RWPE2 (cell line): ENCODE data around the gene ARID3A.

ENCODE experiments used
- ATAC-seq: fragments of 200-7000 bp; cut with Tn5 transposase; 3 replicates; pipeline ENCODE4 v1.9.1; 2021; ENCODE audit warnings: low read depth
- DNase-seq: peaks from one replicate; pipeline ENCODE4 v3.0.0-alpha.2; 2020; ENCODE audit warnings: low spot score
- H3K27ac ChIP-seq: fragments of 450-650 bp; 2 replicates; pipeline ENCODE4 v1.5.1; 2017; ENCODE audit warnings: mild to moderate bottlenecking; ENCODE audit not compliant: poor library complexity, severe bottlenecking
- H3K27me3 ChIP-seq: fragments of 250-450 bp; sonication (Bioruptor Pico); 2 replicates; pipeline ENCODE4 v1.5.1; 2021; ENCODE audit warnings: mild to moderate bottlenecking, moderate library complexity; ENCODE audit not compliant: insufficient read depth, poor library complexity, severe bottlenecking
- H3K36me3 ChIP-seq: fragments of 250-450 bp; sonication (Bioruptor Pico); 2 replicates; pipeline ENCODE4 v1.5.1; 2020; ENCODE audit warnings: low read depth, mild to moderate bottlenecking, moderate library complexity
- H3K4me1 ChIP-seq: fragments of 250-450 bp; sonication (Bioruptor Pico); 2 replicates; pipeline ENCODE4 v1.5.1; 2021; ENCODE audit warnings: mild to moderate bottlenecking, moderate library complexity; ENCODE audit not compliant: insufficient read depth, poor library complexity, severe bottlenecking
- H3K4me3 ChIP-seq: fragments of 250-450 bp; sonication (Bioruptor Pico); 2 replicates; pipeline ENCODE4 v1.5.1; 2021; ENCODE audit warnings: mild to moderate bottlenecking, moderate library complexity; ENCODE audit not compliant: severe bottlenecking
- H3K9me3 ChIP-seq: fragments of 250-450 bp; sonication (Bioruptor Pico); 2 replicates; pipeline ENCODE4 v1.5.1; 2021; ENCODE audit warnings: mild to moderate bottlenecking, moderate library complexity; ENCODE audit not compliant: severe bottlenecking
- CTCF ChIP-seq: fragments of 450-650 bp; IDR thresholded peaks from one replicate; pipeline ENCODE4 v1.5.1; 2017; ENCODE audit warnings: mild to moderate bottlenecking, moderate library complexity; ENCODE audit not compliant: poor library complexity, severe bottlenecking

ARID3A gene

GRCh38 chr19:1003283-1003682 is 77.4 kb downstream of the ARID3A start:
- no peaks in the 10 kb centered on the region for H3K36me3 ChIP-seq
- peaks cover 27% of the 10 kb centered on the region for H3K27me3 ChIP-seq
- ATAC-seq (no peak), DNase-seq (no peak)
- no peaks in the 10 kb centered on the region for H3K9me3 ChIP-seq
- H3K27ac ChIP-seq = no peak overlapping the region
- no peaks in the 10 kb centered on the region for H3K4me1 ChIP-seq
- no peak overlapping the region for H3K4me3 ChIP-seq
- no peak for TF ChIP-seq CTCF

GRCh38 chr19:1004204-1004802 is 78.5 kb downstream of the ARID3A start:
- H3K27ac ChIP-seq = no peak overlapping the region
- ATAC-seq = no peak
- H3K4me3 ChIP-seq = no peak overlapping the region
- no peaks in the 10 kb centered on the region for H3K9me3 ChIP-seq
- no peaks in the 10 kb centered on the region for H3K36me3 ChIP-seq
- no peak for DNase-seq
- no peak for TF ChIP-seq CTCF
- no peaks in the 10 kb centered on the region for H3K4me1 ChIP-seq
- peaks cover 19% of the 10 kb centered on the region for H3K27me3 ChIP-seq

GRCh38 chr19:1004803-1005664 is 79.2 kb downstream of the ARID3A start:
- ATAC-seq (no peak), DNase-seq (no peak)
- Histone ChIP-seq H3K9me3 (no peaks in the 10 kb centered on the region), H3K4me1 (no peaks in the 10 kb centered on the region), H3K36me3 (peaks cover 1% of the 10 kb centered on the region; the same call in 1 of the 2 replicates), H3K4me3 (no peak overlapping the region), H3K27me3 (peaks cover 12% of the 10 kb centered on the region), H3K27ac (no peak overlapping the region)
- TF ChIP-seq CTCF = no peak

GRCh38 chr19:1006711-1007398 is 81.0 kb downstream of the ARID3A start:
- DNase-seq = no peak
- ATAC-seq = no peak
- H3K9me3 ChIP-seq = no peaks in the 10 kb centered on the region
- TF ChIP-seq CTCF = no peak
- H3K27ac ChIP-seq = no peak overlapping the region
- H3K4me3 ChIP-seq = no peak overlapping the region
- H3K36me3 ChIP-seq = peaks cover 7% of the 10 kb centered on the region; the same call in 1 of the 2 replicates
- no peaks in the 10 kb centered on the region for H3K4me1 ChIP-seq
- H3K27me3 ChIP-seq = no peaks in the 10 kb centered on the region
